PC-3 (cell line): ENCODE measurements around the gene GPC6.

Source experiments
- EZH2 ChIP-seq: fragments of 300-600 bp; sonication (generic); IDR thresholded peaks from one replicate; pipeline ENCODE4 v1.6.1; 2017; ENCODE audit warnings: antibody characterized with exemption, mild to moderate bottlenecking, low read length; ENCODE audit not compliant: unreplicated experiment
- EZH2phosphoT487 ChIP-seq: fragments of 300-600 bp; sonication (generic); IDR thresholded peaks from 2 replicates; pipeline ENCODE4 v1.6.1; 2018; ENCODE audit warnings: mild to moderate bottlenecking, antibody characterized with exemption, low read length, borderline replicate concordance
- TF ChIP-seq, protein P1 (sequence below): fragments of 300-600 bp; sonication (generic); conservative IDR thresholded peaks from 2 replicates; pipeline ENCODE4 v1.5.1; 2017; ENCODE audit warnings: antibody characterized with exemption, low read depth, mild to moderate bottlenecking, low read length

DNA sequence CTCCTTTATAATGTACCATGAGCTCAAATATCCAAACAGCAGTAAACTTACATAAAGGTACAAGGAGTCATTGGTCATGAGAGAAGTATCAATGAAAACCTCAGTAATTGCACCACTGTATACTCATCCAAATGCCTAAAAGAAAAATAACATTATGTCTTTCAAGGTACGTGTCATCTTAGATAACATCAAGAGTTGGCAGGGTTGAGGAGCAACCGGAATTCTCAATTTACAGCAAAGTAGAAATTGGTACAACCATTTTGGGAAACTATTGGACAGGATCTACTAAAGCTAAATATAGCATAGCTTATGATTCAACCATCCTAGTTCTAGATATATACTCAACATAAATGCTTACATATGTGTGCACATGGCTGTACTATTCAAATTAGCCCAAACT, 502.8 kb downstream of the GPC6 start:
- TF ChIP-seq, protein P1, sequence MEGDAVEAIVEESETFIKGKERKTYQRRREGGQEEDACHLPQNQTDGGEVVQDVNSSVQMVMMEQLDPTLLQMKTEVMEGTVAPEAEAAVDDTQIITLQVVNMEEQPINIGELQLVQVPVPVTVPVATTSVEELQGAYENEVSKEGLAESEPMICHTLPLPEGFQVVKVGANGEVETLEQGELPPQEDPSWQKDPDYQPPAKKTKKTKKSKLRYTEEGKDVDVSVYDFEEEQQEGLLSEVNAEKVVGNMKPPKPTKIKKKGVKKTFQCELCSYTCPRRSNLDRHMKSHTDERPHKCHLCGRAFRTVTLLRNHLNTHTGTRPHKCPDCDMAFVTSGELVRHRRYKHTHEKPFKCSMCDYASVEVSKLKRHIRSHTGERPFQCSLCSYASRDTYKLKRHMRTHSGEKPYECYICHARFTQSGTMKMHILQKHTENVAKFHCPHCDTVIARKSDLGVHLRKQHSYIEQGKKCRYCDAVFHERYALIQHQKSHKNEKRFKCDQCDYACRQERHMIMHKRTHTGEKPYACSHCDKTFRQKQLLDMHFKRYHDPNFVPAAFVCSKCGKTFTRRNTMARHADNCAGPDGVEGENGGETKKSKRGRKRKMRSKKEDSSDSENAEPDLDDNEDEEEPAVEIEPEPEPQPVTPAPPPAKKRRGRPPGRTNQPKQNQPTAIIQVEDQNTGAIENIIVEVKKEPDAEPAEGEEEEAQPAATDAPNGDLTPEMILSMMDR, result no peak
- TF ChIP-seq EZH2, result no peak
- no peak for TF ChIP-seq EZH2phosphoT487
